AG09319 (cell line): Measurements from ENCODE around the gene NOS1AP.

Experiments
- DNase-seq: peaks from one replicate; pipeline ENCODE4 v3.0.0-alpha.2; 2010; ENCODE audit warnings: low read depth; ENCODE audit errors: extremely low read depth
- CTCF ChIP-seq: IDR thresholded peaks from 2 replicates; pipeline ENCODE4 v1.5.1; 2011; ENCODE audit warnings: low read depth, mild to moderate bottlenecking, inconsistent platforms, low read length, moderate library complexity

The NOS1AP gene

DNA sequence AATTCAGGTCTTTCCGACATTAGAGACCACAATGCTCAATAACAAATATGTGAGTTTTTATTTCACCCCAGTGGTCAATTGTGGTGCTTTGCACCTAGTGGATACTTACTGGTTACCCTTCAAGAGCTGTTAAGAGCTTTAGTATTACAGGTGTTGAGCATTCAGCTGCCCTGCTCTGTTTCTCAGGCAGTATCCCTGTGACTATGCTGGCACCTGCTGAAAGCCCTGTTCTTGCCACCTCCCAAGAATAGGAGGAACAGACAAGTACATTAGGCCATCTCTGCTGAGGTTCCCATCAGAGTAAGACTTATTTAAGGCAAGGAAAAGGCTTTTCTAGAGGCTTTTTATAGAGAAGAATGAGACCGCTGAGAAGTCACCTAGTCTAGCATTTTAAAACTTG is 60.8 kb downstream of the NOS1AP start:
- TF ChIP-seq CTCF, result no peak
- DNase-seq, result no peak

- no peak for TF ChIP-seq CTCF
- no peak for DNase-seq
Measured at GRCh38 chr1:162131400-162132321, 62.2 kb downstream of the NOS1AP start.

GRCh38 chr1:162133566-162133965 is 64.1 kb downstream of the NOS1AP start:
- no peak for DNase-seq
- no peak for TF ChIP-seq CTCF

- no peak for TF ChIP-seq CTCF
- no peak for DNase-seq
Measured at GRCh38 chr1:162134646-162135045, 65.2 kb downstream of the NOS1AP start.

- DNase-seq, result no peak
- TF ChIP-seq CTCF, result no peak
Measured at GRCh38 chr1:162135271-162135775, 65.8 kb downstream of the NOS1AP start.

DNA sequence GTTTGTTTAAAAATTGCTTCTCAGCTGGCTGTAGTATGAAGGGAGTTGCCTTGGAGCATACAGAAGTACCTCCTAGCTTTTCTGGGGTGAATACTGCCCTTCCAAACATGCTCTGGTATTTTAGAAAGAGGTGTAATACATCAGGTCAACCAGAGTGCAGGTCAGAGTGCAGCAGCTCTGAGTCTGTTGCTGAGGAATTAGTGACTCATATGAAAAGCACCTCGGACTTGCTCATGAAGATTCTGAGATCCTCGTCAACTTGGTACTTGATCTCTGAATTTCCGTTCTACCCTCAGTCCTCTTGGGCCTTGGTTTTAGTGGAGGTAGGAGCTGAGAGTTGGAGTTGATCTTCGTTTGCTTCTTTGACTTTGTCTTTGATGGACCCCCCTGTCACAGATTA is 67.3 kb downstream of the NOS1AP start:
- no peak for TF ChIP-seq CTCF
- DNase-seq, result peak; percentile 20

- DNase-seq, result no peak
- no peak for TF ChIP-seq CTCF
Measured at GRCh38 chr1:162137179-162137960, 67.9 kb downstream of the NOS1AP start.
